NCI-H146 treated with DMSO at 0.1 percent for 48 hours (cell line): ENCODE results near the gene PACRG.

Experiments
- DNase-seq: peaks from one replicate; lab custom pipeline; 2025; ENCODE audit not compliant: unreplicated experiment; lab: John Stamatoyannopoulos, UW

PACRG gene

DNA sequence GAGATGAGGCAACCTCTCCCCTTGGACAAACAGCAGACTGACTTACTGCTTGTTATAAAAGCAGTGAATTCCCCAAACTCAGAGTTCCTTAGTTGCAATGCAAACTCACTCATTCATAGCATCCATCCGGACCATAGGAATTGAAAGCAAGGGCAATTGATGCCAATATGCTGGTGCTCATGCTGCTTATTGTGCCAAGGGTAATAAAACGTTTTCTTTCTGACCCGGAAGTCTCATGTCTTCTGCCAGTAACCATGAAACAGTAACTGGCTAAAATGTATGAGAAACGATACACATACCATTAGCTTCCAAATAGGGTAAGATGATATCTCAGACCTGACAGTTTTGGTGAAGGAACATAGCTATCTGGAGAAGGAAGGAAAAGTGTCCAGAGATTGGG, 18.3 kb upstream of the PACRG start:
- DNase-seq = no peak

DNA sequence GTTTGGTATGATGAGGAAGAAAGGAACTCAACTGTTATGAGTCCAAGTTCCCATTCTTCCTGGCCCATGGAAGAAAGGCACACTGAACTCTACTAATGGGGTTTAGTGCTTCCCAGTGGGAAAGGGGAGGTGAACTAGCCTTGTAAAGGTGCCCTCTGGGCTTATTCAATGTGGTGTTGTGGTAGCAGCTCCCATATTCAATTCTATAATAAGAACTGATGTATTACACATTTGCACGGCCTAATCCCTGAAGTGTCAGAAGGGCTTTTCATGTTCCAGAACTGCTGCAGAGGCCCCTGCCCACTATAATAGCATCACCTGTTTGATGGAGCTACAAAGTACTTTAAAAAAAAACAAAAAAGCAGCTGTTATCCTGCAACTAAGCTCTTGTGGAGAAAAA, 17.4 kb upstream of the PACRG start:
- no peak for DNase-seq

DNA sequence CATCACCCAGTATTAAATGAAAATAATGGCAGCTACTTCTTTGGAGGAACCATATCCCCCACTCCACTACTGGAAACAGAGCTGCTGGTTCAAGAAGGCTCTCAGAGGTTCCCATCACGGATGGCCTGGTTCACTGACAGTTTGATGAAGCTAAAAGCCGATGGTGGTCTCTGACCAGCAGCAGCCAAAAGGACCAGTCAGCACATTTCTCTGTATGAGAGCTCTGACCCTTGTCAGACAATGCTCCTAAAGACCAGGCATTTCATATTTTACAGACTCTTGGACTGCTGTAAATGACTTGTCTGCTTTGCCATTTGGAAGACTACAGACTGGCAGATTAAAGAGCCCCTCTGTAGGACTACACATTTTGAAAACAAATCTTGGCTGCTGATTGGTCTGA, 16.8 kb upstream of the PACRG start:
- DNase-seq = no peak

DNA sequence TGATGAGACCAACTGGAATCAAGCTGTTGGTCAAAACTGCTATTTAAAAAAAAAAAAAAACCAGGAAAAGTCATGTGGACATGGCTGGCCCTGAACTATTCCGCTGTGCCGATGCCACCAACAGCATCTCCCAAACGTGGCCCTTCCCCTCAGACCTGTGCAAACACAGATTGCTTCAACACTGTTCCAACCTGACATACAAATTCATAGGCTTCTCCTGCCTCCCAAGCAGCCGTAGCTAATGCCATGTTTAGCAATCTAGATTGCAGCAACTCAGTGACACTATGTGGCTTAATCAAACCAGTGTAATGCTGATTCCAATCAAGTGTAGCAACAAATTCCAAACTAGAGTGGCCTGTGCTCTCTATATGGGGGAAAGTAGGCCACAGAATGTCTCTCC, 16.4 kb upstream of the PACRG start:
- no peak for DNase-seq

DNA sequence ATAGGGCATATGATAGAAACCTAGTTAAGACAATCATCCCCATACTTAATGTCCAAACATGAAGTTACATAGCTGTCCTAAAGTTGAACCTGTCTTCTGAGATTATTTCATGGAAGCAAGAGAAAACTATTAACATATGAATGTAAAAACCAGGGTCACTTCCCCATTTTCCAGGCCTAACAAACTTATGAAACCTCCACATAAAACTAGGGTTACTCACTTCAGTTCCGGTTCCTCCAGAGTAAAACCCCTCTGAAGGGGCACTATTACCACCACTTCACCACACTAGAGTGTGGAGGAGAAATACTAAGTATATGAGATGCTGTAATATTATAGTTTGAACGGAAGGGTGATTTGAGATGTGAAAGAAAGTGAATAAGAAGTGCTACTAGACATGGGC, 15.1 kb upstream of the PACRG start:
- DNase-seq = no peak

DNA sequence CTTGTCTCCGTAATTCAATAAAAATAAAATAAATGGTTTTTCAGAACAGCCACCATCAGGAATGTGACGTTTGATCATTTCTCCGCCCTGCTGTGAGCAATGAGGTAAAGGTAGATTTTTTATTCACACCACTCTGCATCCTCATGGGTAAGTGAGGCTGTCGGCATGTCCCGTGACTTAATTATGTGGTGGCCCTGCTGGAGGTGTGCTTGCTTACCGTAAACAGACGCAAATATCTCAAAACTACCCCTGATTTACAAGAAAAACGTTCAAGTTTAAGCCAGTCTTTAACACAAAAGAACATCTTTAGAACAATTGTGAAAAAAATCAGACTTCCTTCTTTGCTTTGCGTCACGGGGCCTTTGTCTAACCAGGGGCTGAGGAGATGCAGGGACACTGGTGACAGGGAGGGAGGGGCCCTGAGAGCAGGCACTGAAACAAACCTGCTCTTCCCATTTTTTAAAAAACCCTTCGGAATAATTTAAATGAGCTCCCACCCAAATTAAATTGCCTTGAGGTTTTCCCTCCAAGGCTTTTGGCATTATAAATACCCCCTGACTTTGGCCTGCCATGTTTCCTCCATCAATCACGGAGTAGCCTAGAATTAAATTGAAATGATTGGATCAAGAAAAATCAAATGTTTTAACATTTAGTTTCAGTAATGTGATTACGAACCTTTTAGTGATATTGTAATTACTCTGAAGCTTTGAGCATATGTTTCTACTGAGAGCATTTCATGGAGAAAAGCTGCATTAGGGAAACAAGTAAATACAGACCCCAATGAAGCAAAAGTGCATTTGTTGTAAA, 13.6 kb upstream of the PACRG start:
- DNase-seq = no peak

DNA sequence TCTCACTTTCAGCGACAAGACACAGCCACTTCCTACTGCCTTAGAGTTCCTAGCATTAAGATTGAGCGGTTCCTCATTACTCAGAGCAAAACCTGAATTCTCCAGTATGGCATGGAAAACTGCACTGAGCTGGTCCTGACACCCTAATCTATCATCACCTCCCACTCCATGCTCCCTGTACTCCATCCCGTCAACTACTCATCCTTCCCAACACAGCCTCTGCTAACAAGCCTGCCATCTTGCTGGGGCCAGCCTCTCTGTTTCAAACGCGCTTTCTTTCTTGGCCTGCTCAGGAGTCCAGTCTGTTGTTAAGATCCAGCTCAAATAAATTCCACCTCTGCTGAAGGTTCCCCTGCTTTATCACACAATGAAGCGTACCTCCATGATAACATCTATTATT, 12.2 kb upstream of the PACRG start:
- no peak for DNase-seq

DNA sequence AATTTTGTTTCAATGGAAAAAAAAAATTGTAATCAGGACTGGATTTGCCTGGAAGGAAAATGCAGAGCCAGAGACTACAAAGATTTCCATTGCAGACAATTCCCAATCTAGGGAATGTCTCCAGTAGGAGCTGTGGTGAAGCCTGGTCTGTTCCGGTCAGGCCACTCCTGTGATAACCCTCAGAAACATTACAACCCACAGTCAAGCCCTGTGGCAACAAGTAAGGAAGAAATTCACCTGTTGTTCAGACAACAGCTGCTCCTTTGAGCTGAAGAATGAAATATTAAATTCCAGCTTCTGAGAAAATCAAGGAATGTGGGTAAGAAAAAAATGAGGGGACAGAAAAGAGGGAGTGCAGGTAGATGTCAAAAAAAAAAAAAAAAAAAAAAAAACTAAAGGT, 8.2 kb upstream of the PACRG start:
- DNase-seq = no peak

DNA sequence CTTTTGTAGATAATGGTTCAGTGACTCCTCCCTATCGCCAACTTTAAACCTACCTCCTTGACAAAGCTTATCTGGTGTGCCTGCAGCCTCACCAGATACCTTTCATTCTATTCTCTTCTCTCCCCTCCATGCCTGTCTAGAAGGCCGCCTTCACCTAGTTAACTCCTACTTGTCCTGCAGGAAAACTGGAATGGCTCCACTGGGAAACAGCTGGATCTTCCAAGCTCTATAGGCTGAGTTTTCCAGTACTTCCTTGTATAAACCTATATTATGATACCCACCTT, 6.4 kb upstream of the PACRG start:
- DNase-seq = no peak

DNA sequence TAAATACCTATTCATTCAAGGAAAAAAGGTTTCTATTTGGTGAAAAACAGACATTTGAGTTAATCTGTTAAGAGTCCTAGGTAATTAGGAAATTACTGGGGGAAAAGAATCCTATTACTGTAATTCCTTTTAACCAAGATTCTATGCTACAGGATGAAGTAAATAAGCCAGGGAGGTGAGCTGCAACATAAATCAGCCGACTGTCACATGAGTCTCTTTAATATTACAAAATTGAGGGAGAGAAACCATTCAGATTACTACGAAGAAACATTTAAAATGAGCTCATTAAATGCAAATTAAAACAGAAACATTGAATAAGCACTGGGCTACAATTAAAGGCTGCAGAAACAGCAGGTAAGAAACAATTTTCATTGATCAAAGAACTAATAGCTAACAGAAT, 5.5 kb upstream of the PACRG start:
- no peak for DNase-seq

DNA sequence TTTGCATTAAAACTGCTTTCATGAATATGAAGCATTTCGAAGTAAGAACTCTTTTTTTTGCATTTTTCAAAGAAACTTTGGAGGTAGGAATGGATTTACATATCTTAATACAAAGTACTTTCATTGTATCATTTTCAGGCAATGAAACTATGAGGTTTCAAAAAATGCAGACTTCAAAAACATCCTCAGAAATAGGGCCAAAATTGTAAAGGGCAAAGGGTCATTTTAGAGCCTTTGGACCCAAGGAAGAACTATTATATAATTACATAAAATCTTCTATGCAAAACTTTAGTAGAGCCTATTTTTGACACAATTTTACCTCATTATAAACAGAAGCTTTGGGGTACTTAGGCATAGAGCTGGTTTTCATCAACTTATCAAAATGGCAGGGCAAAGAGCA, 5.1 kb upstream of the PACRG start:
- DNase-seq = no peak

DNA sequence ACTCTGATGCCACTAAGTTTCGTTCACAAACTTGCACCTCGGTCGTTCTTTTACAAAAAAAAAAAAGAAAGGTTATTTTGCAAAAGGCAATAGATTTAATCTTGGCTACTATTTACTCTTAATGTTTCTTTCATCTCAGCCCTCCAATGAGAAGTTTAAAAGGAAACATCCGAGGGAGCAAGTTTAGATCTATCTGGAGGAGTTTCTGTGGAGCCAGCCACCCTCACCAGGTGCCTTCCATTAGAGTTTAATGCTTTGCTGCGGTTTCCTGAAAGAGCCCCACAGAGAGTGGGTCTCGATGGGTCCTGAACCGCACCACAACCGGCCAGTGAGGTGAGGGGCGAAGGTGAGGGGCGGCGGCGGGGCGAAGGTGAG, 840 bp upstream of the PACRG start:
- DNase-seq = peak; percentile 38

DNA sequence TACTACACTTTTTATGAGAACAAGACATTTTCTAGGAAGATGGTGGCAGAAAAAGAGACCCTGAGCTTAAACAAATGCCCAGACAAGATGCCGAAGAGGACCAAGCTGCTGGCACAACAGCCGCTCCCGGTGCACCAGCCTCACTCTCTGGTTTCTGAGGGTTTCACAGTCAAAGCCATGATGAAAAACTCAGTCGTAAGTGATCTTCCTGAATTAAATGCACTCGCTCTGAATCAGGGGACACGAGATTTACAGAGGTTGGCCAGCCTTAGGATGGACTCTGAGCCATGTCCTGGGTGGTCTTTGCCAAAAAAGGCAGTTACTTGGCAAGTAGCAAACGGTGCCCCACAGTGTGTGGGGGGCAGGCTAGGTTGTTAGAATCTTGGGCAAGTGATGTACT, 423 bp downstream of the PACRG start:
- no peak for DNase-seq

DNA sequence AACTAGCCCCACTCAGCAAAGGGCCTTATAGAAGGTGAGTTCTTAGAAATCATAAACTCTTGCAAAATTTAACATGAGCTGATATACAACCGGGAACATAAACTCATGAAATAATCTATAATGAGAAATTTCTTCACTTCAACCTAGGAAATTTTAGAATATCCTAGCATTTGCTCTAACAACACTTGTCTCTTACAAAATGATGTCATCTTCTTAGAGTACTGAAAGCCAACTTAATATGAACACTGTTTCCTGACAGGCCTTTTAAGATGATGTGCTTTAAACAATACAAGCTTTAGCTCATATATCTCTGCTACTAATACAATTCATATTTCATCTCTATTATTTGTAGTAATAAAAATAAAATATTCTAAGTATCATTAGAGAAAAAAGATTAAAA, 932 bp downstream of the PACRG start:
- DNase-seq = peak; percentile 33

DNA sequence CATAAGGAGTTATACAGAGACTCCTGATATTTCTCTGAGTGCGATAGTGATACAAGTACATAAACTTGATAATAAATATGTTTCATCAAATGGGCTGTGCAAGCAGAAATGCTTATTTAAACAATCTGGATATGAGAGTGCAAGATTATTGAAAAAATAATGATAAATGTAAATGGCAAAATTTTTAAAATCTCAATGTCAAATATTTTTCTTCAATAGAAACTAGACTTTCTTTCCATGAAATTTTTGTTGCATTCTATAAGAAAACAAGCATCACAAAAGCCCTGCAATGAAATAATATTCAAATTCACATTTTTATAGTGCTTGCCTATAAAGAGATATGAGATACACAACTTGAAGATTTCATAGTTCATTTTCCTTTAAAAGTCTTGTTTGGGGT, 2.7 kb downstream of the PACRG start:
- no peak for DNase-seq

DNA sequence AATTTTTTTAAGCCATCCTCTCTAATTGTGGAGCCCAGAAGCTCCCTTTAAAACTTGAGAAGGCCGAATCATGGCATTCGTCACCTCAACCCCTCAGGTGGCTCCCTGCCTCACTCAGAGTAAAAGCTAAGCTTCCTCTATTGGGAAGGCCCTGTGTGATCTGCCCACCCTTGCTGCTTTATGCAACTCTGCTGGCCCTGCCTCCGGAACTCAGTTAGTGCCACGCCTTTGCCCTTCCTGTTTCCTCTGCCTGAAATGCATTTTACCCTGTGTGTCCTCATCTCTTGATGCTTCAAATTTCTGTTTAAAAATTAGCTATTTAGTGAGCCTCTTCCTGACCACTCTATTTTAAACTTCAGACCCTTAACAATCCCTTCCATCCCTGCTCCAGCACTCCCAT, 5.7 kb downstream of the PACRG start:
- DNase-seq = no peak

DNA sequence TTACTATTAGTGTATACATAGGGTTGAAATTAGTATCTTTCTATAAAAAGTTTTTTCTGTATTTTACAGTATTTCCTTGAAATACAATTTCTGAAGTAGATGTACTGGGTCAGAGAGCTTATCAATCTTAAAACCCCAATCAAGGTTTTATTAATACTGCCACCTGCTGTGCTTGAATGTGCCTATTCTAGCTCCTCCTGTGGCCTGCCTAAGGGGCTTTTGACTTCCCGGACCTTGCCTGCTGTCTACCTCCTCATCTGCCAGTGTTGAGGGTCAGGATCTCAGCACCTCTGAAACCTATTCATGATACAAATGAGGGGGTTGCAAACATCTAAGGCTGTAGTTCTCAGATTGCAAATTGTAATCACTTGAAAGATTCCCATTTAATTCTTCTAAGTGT, 9.2 kb downstream of the PACRG start:
- no peak for DNase-seq

DNA sequence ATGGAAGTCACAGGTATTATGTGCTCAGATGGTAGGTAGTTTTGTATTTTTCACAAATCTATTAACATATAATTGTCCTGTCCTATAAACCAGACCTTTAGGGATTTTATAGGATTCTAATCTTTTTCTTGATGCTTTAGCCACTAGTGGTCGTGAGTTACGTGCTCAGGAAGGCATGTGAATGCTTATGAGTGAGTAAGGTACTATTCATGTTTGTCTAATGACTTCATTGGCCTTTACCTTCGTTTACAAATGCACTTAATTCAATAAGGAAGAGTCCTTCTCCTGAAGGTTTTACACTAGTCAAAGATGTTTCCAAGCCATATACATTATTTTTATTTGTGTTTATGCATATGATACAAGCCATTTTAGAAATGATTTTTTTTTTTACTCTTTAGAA, 23.0 kb downstream of the PACRG start:
- no peak for DNase-seq

DNA sequence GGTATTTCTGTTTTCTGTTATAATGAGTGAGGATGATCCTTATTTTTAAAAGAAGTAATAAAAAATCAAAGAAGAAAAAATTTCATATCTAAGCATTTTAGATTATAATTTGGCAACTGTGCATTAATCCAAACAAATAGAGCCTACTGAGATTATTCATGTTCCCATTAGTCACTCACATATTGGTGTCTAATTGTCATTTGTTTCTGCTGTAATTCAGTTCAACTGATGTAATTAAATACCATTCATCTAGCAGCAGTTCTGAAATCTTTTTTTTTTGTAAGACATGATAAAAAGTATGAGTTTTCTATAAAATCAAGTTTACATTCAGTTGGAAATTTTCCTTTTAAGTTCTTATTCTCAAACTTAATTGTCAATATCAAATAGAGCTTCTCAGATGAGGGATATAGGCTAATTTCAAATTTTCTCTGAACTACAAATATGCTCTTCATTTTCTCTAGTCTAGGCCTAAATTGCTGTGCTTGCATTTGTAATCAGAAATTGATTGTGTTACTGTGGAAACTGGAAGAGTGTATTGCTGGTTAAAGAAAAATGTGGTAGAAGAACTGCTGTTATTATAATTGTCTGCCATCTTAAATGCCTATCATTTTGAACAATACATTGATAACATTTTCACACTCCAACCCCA, 23.6 kb downstream of the PACRG start:
- no peak for DNase-seq

DNA sequence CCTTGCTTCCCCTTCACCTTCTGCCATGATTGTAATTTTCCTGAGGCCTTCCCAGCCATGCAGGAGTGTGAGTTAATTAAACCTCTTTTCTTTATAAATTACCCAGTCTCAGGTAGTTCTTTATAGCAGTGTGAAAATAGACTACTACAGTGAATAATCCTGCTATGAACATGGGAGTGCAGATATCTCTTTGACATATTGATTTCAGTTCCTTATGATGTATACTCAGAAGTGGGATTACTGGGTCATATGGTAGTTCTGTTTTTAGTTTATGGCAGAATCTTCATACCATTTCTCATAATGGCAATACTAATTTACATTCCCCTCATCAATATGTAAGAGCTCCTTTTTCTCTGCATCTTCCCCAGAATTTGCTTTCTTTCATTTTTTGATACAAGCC, 26.0 kb downstream of the PACRG start:
- no peak for DNase-seq

DNA sequence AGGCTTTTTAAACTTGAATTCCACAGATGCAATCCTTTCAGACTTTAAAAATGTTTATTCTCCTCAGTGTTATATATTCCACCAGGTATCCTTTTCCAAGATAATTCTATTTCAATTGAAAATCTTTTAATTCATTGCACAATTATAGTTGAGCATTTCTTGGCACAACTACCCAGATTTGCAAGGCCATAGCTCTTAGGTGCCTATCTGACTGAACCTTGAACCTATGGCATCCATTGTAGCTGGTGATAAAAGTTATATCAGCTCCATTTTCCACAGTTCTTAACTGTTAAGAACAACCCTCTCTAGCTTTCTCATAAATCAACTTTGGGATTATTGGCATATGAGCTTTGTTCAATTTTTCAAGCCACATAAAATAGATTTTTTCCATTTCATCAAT, 42.4 kb downstream of the PACRG start:
- DNase-seq = no peak

DNA sequence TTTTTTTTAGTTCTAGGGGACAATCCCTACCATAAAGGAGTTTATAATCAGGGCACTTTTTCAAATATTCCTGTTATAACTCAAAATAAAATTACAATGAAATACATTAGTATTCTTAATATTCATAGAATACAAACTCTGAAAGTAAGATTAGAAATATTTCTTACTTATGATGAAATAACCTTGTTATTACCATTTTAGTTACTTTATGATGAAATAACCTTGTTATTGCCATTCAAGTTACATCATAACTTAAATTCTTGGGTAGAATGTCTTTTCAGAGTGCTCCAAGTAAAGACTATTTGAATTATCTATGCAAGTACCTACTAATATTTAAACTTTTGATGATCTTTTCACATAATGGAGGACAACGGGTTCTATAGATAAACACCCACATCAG, 43.2 kb downstream of the PACRG start:
- no peak for DNase-seq

DNA sequence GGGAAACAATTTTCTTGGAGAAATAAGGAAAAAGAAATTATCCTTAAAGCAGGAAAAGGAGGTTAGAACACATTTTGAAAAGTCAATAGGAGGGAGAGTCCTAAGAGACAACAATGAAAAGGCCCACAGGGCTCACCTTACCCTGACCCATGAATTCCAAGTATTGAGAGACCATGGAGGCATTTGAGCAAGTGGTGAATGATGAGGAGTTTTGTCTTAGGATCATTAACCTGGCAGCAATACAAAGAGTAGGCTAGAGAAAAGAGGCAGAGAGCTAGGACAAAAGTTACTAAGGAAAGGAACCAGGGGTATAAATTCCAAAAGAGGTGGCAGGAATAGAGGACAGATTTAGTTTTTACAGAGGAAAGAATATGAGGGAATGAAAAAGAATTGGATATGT, 44.7 kb downstream of the PACRG start:
- no peak for DNase-seq
